Measurements from ENCODE around the gene OSBPL7. TPM values are rescaled to one million over a fixed set of nuclear protein-coding genes. Genes with fewer than 3 reads are reported as not detected.

OSBPL7 gene
- total RNA-seq, 1 experiment from 2014 or later, result 13.0 TPM

DNA sequence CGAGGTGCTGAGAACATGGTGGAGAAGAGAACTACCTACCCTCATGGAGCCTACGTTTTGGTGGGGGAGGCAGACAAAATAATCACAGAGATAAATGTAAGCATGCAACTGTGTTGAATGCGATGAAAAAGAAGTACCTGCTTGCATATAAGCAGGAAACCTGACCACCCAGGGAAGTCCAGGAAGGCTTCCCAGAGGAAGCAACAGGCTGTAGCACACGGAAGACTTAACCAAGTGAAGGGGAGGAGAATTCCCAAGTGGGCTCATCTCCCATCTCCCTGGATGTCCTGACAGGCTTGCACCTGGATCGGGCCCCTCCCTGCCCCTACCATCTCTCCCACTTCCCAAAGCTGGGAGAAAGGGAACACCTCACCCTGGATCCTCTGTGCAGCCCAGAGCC lies 17.5 kb upstream of the OSBPL7 start:
- H2AK5ac ChIP-seq (ENCODE audit: insufficient read length, low read length), result no peak overlapping the region
- H4K20me1 ChIP-seq (ENCODE audit: control insufficient read depth, insufficient read depth, insufficient read length), result no peaks in the 10 kb centered on the region
- no peak overlapping the region for H2BK20ac ChIP-seq (ENCODE audit: low read depth, low read length, poor library complexity, severe bottlenecking)
- DNase-seq, result no peak
- H3K27me3 ChIP-seq (ENCODE audit: insufficient read depth, low read length), result no peaks in the 10 kb centered on the region
- H3K27ac ChIP-seq (ENCODE audit: insufficient read length, low read depth, low read length), result no peak overlapping the region
- no peaks in the 10 kb centered on the region; the same call in 1 of the 2 replicates for H3K4me1 ChIP-seq (ENCODE audit: insufficient read depth, low read length)
- Mint-ChIP-seq H3K9me3 (no peaks in the 10 kb centered on the region; a peak in 1 of 5 replicates), H3K27me3 (ENCODE audit: low read depth) (peaks cover 4% of the 10 kb centered on the region; the same call in 1 of the 2 replicates), H3K4me1 (peaks cover 17 to 27% of the 10 kb centered on the region in 2 experiments), H3K4me3 (no peak overlapping the region), H3K36me3 (ENCODE audit: insufficient read depth in 1 of 3, low read depth in 3 of 3) (peaks cover 0 to 20% (median 13%) of the 10 kb centered on the region in 3 experiments; a peak in 6 of 7 replicates), H3K27ac (no peak overlapping the region)
- H4K5ac ChIP-seq (ENCODE audit: insufficient read length, low read depth, low read length), result no peak overlapping the region
- H3K9me3 ChIP-seq (ENCODE audit: control insufficient read depth, low read depth, low read length), result no peaks in the 10 kb centered on the region
- no peak overlapping the region for H3K23ac ChIP-seq (ENCODE audit: insufficient read length, low read depth, low read length)
- no peak overlapping the region for H4K91ac ChIP-seq (ENCODE audit: insufficient read length, low read depth, low read length)
- no peak overlapping the region for H3K14ac ChIP-seq (ENCODE audit: insufficient read depth, low read length)
- H3K79me1 ChIP-seq (ENCODE audit: insufficient read depth, low read depth, low read length, poor library complexity, severe bottlenecking), result no peaks in the 10 kb centered on the region
- H3K23me2 ChIP-seq (ENCODE audit: insufficient read length, low read depth, low read length, poor library complexity, severe bottlenecking), result peaks cover 3% of the 10 kb centered on the region
- H4K8ac ChIP-seq (replicated peaks; ENCODE audit: insufficient read length, low read depth, low read length), result no peak overlapping the region
- H2BK12ac ChIP-seq (ENCODE audit: insufficient read length, low read depth, low read length), result no peak overlapping the region
- no peak overlapping the region for H3K18ac ChIP-seq (ENCODE audit: insufficient read length, low read depth, low read length)
- no peak overlapping the region for H2BK120ac ChIP-seq (ENCODE audit: low read depth, low read length, poor library complexity, severe bottlenecking)
- H3K79me2 ChIP-seq (ENCODE audit: insufficient read depth, low read length), result no peaks in the 10 kb centered on the region; the same call in 1 of the 2 replicates
- H2BK5ac ChIP-seq (ENCODE audit: insufficient read length, low read length), result no peak overlapping the region
- H3K4me2 ChIP-seq (ENCODE audit: insufficient read depth, insufficient read length, low read length), result no peak overlapping the region
- no CpG with 5 or more reads among the region's 5 CpGs for WGBS (ENCODE audit: extremely low coverage, insufficient read length, low lambda C conversion rate)
- no peak overlapping the region for H3T11ph ChIP-seq (ENCODE audit: low read length)
- no peak overlapping the region for H2BK15ac ChIP-seq (ENCODE audit: low read depth, low read length)
- no peak overlapping the region for H3K4ac ChIP-seq (ENCODE audit: low read depth, low read length)
- no peak overlapping the region for H2AFZ ChIP-seq (ENCODE audit: low read length)
- TF ChIP-seq, protein P1, sequence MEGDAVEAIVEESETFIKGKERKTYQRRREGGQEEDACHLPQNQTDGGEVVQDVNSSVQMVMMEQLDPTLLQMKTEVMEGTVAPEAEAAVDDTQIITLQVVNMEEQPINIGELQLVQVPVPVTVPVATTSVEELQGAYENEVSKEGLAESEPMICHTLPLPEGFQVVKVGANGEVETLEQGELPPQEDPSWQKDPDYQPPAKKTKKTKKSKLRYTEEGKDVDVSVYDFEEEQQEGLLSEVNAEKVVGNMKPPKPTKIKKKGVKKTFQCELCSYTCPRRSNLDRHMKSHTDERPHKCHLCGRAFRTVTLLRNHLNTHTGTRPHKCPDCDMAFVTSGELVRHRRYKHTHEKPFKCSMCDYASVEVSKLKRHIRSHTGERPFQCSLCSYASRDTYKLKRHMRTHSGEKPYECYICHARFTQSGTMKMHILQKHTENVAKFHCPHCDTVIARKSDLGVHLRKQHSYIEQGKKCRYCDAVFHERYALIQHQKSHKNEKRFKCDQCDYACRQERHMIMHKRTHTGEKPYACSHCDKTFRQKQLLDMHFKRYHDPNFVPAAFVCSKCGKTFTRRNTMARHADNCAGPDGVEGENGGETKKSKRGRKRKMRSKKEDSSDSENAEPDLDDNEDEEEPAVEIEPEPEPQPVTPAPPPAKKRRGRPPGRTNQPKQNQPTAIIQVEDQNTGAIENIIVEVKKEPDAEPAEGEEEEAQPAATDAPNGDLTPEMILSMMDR (conservative IDR thresholded peaks at IDR 0.05), result no peak
- no peak overlapping the region for H3K56ac ChIP-seq (ENCODE audit: insufficient read length, low read depth, low read length)
- H3K9ac ChIP-seq (ENCODE audit: extremely low read depth, insufficient read length, low read length), result no peak overlapping the region

Measured in H9 (cell line).